ENCODE results near the gene SERF1A.
"Not testable (repeated sequence)": the region's sequence is repeated elsewhere in the genome, so short reads cannot be mapped to it uniquely, and the experiment has no call there.

DNA sequence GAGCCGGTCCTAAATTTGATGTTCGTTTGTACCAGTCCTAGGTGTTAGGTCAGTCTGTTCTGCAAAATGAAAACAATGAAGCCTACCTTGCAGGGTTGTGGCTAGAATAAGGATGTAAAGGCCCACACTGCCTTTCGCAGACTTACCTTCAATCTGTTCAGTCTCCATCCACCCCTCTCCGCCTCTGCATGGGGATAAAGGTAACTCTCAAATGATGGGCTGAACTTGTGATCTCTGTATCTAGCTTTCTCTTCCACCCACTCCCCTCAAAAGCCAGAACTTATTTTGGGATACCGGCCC, 753 bp downstream of the SERF1A start:
- not testable (repeated sequence) for TF ChIP-seq EZH2 (IDR thresholded peaks at IDR 0.05; ENCODE audit: low read length, missing control alignments)
- TF ChIP-seq, protein P1, sequence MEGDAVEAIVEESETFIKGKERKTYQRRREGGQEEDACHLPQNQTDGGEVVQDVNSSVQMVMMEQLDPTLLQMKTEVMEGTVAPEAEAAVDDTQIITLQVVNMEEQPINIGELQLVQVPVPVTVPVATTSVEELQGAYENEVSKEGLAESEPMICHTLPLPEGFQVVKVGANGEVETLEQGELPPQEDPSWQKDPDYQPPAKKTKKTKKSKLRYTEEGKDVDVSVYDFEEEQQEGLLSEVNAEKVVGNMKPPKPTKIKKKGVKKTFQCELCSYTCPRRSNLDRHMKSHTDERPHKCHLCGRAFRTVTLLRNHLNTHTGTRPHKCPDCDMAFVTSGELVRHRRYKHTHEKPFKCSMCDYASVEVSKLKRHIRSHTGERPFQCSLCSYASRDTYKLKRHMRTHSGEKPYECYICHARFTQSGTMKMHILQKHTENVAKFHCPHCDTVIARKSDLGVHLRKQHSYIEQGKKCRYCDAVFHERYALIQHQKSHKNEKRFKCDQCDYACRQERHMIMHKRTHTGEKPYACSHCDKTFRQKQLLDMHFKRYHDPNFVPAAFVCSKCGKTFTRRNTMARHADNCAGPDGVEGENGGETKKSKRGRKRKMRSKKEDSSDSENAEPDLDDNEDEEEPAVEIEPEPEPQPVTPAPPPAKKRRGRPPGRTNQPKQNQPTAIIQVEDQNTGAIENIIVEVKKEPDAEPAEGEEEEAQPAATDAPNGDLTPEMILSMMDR (conservative IDR thresholded peaks at IDR 0.05 in 1 of 2, IDR thresholded peaks at IDR 0.05 in 1 of 2; ENCODE audit: low read depth in 1 of 2, low read length in 2 of 2), result not testable (repeated sequence)
